ENCODE measurements around the gene ZNF672. TPM values are rescaled to one million over a fixed set of nuclear protein-coding genes. Genes with fewer than 3 reads are reported as not detected.

Gene ZNF672
- total and polyA plus RNA-seq, 2 of the 13 experiments (the other 11 are each of a cell fraction or from before 2014, with no cell fraction given), result 17.2 to 22.9 TPM

DNA sequence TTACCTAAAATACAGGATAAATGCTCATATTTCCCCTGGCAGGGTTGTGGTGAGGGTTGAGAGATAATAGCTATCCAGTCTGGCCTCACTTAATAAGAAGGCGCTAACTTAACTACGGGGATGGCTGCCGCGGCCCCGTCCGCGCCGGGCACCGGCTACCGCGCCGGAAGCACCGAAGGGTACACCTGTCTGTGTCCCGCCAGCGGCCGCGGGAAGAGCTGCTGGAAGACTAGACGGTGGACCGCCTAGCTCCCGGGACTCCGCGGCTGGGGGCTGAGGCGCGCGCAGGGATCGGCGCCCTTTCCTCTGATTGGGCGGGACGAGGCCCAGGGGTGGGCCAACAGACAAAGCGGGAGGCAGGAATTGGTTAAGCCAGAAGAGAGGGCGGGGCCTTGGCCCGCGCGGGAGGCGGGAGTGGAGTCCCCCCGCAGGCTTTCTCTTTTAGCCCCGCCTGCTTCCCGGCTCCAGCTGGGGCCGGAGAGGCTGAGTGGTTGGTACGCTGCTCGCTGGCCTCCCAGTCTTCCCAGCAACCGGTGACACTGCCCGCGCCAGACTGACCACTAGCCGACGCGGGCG lies at the start of gene ZNF672 (continued):
- TF ChIP-seq HNRNPLL (IDR thresholded peaks at IDR 0.05; ENCODE audit: low read depth, low read length, poor library complexity, severe bottlenecking) (peak; percentile 60), ATF7-NPFF (CRISPR knock-in tag; IDR thresholded peaks at IDR 0.05; ENCODE audit: low read depth) (no peak), EEA1 (CRISPR knock-in tag; IDR thresholded peaks at IDR 0.05; ENCODE audit: borderline replicate concordance) (no peak), ZNF75D (CRISPR knock-in tag; IDR thresholded peaks at IDR 0.05; ENCODE audit: borderline replicate concordance) (no peak), SNAI1 (CRISPR knock-in tag; IDR thresholded peaks at IDR 0.05; ENCODE audit: borderline replicate concordance) (no peak), SP1 (IDR thresholded peaks at IDR 0.05) (no peak), SP1 (CRISPR knock-in tag; IDR thresholded peaks at IDR 0.05) (peak; percentile 77), ZNF709 (CRISPR knock-in tag; IDR thresholded peaks at IDR 0.05) (0 out of 2 replicates have a peak, but pooled peaks have one; percentile 70), TEAD3 (CRISPR knock-in tag; optimal IDR thresholded peaks at IDR 0.05; ENCODE audit: borderline replicate concordance) (no peak), SRY (CRISPR knock-in tag; IDR thresholded peaks at IDR 0.05) (0 out of 2 replicates have a peak, but pooled peaks have one; percentile 40), ATRX (CRISPR knock-in tag; IDR thresholded peaks at IDR 0.05; ENCODE audit: borderline replicate concordance) (no peak), GLI4 (CRISPR knock-in tag; IDR thresholded peaks at IDR 0.05; ENCODE audit: borderline replicate concordance) (no peak), KDM5A (IDR thresholded peaks at IDR 0.05; ENCODE audit: borderline replicate concordance, low read length) (peak; percentile 18; the same call in 1 of the 2 replicates), ZFYVE20 (CRISPR knock-in tag; IDR thresholded peaks at IDR 0.05; ENCODE audit: borderline replicate concordance, low read depth) (no peak), MZF1 (CRISPR knock-in tag; IDR thresholded peaks at IDR 0.05; ENCODE audit: borderline replicate concordance) (no peak)
- TF ChIP-seq, protein P1, sequence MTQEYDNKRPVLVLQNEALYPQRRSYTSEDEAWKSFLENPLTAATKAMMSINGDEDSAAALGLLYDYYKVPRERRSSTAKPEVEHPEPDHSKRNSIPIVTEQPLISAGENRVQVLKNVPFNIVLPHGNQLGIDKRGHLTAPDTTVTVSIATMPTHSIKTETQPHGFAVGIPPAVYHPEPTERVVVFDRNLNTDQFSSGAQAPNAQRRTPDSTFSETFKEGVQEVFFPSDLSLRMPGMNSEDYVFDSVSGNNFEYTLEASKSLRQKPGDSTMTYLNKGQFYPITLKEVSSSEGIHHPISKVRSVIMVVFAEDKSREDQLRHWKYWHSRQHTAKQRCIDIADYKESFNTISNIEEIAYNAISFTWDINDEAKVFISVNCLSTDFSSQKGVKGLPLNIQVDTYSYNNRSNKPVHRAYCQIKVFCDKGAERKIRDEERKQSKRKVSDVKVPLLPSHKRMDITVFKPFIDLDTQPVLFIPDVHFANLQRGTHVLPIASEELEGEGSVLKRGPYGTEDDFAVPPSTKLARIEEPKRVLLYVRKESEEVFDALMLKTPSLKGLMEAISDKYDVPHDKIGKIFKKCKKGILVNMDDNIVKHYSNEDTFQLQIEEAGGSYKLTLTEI (CRISPR knock-in tag; conservative IDR thresholded peaks at IDR 0.05), result no peak
- TF ChIP-seq, protein P2, sequence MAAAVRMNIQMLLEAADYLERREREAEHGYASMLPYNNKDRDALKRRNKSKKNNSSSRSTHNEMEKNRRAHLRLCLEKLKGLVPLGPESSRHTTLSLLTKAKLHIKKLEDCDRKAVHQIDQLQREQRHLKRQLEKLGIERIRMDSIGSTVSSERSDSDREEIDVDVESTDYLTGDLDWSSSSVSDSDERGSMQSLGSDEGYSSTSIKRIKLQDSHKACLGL (CRISPR knock-in tag; IDR thresholded peaks at IDR 0.05), result no peak; the same call in none of the 2 replicates
- TF ChIP-seq, protein P3, sequence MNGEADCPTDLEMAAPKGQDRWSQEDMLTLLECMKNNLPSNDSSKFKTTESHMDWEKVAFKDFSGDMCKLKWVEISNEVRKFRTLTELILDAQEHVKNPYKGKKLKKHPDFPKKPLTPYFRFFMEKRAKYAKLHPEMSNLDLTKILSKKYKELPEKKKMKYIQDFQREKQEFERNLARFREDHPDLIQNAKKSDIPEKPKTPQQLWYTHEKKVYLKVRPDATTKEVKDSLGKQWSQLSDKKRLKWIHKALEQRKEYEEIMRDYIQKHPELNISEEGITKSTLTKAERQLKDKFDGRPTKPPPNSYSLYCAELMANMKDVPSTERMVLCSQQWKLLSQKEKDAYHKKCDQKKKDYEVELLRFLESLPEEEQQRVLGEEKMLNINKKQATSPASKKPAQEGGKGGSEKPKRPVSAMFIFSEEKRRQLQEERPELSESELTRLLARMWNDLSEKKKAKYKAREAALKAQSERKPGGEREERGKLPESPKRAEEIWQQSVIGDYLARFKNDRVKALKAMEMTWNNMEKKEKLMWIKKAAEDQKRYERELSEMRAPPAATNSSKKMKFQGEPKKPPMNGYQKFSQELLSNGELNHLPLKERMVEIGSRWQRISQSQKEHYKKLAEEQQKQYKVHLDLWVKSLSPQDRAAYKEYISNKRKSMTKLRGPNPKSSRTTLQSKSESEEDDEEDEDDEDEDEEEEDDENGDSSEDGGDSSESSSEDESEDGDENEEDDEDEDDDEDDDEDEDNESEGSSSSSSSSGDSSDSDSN (CRISPR knock-in tag; IDR thresholded peaks at IDR 0.05), result peak; percentile 3; the same call in 1 of the 2 replicates
- TF ChIP-seq, protein P4, sequence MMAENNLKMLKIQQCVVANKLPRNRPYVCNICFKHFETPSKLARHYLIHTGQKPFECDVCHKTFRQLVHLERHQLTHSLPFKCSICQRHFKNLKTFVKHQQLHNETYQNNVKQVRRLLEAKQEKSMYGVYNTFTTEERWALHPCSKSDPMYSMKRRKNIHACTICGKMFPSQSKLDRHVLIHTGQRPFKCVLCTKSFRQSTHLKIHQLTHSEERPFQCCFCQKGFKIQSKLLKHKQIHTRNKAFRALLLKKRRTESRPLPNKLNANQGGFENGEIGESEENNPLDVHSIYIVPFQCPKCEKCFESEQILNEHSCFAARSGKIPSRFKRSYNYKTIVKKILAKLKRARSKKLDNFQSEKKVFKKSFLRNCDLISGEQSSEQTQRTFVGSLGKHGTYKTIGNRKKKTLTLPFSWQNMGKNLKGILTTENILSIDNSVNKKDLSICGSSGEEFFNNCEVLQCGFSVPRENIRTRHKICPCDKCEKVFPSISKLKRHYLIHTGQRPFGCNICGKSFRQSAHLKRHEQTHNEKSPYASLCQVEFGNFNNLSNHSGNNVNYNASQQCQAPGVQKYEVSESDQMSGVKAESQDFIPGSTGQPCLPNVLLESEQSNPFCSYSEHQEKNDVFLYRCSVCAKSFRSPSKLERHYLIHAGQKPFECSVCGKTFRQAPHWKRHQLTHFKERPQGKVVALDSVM (CRISPR knock-in tag; IDR thresholded peaks at IDR 0.05), result no peak
- TF ChIP-seq, protein P5, sequence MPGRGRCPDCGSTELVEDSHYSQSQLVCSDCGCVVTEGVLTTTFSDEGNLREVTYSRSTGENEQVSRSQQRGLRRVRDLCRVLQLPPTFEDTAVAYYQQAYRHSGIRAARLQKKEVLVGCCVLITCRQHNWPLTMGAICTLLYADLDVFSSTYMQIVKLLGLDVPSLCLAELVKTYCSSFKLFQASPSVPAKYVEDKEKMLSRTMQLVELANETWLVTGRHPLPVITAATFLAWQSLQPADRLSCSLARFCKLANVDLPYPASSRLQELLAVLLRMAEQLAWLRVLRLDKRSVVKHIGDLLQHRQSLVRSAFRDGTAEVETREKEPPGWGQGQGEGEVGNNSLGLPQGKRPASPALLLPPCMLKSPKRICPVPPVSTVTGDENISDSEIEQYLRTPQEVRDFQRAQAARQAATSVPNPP (CRISPR knock-in tag; IDR thresholded peaks at IDR 0.05), result no peak
- TF ChIP-seq, protein P6, sequence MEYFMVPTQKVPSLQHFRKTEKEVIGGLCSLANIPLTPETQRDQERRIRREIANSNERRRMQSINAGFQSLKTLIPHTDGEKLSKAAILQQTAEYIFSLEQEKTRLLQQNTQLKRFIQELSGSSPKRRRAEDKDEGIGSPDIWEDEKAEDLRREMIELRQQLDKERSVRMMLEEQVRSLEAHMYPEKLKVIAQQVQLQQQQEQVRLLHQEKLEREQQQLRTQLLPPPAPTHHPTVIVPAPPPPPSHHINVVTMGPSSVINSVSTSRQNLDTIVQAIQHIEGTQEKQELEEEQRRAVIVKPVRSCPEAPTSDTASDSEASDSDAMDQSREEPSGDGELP (IDR thresholded peaks at IDR 0.05; ENCODE audit: borderline replicate concordance, low read depth), result peak; percentile 93

Measured in HepG2 (cell line).